NB4 (cell line): ENCODE data around the gene CNR1.

Experiments
- DNase-seq: peaks from one replicate; pipeline ENCODE4 v3.0.0; 2010; ENCODE audit warnings: low read depth
- H3K4me3 ChIP-seq: one replicate; pipeline ENCODE4 v1.5.1; 2011; ENCODE audit warnings: mild to moderate bottlenecking, low read depth, low read length, moderate library complexity
- CTCF ChIP-seq: IDR thresholded peaks from one replicate; pipeline ENCODE4 v1.5.1; 2012; ENCODE audit warnings: low read depth, low read length
- MAX ChIP-seq: IDR thresholded peaks from 2 replicates; pipeline ENCODE4 v1.6.1; 2011; ENCODE audit warnings: low read depth, low read length
- MYC ChIP-seq: IDR thresholded peaks from 2 replicates; pipeline ENCODE4 v1.6.1; 2011; ENCODE audit warnings: low read depth, low read length
- POLR2A ChIP-seq: IDR thresholded peaks from 2 replicates; pipeline ENCODE4 v1.6.1; 2011; ENCODE audit warnings: mild to moderate bottlenecking; ENCODE audit not compliant: insufficient read length; ENCODE audit errors: extremely low read depth

CNR1 gene

GRCh38 chr6:88114838-88115237, 51.3 kb downstream of the CNR1 start:
- TF ChIP-seq CTCF (no peak), MYC (no peak), POLR2A (no peak), MAX (no peak)
- H3K4me3 ChIP-seq, result no peak overlapping the region
- DNase-seq, result no peak

- no peak overlapping the region for H3K4me3 ChIP-seq
- no peak for TF ChIP-seq POLR2A
- no peak for TF ChIP-seq MAX
- no peak for DNase-seq
Measured at GRCh38 chr6:88111991-88112390, 54.2 kb downstream of the CNR1 start.

GRCh38 chr6:88107241-88107640, 58.9 kb downstream of the CNR1 start:
- no peak overlapping the region for H3K4me3 ChIP-seq
- DNase-seq, result no peak
- TF ChIP-seq POLR2A (no peak), MYC (no peak), CTCF (no peak), MAX (no peak)

- no peak overlapping the region for H3K4me3 ChIP-seq
- TF ChIP-seq MYC (no peak), POLR2A (no peak), CTCF (no peak), MAX (no peak)
- no peak for DNase-seq
Measured at GRCh38 chr6:88105741-88106340, 60.3 kb downstream of the CNR1 start.
